Measurements from ENCODE around the gene KCNAB1.

Gene KCNAB1

GRCh38 chr3:156341831-156342416 is 221.5 kb downstream of the KCNAB1 start:
- H3K27ac ChIP-seq, result no peak overlapping the region
- no peaks in the 10 kb centered on the region for H3K27me3 ChIP-seq
- no peak for TF ChIP-seq CTCF (IDR thresholded peaks at IDR 0.05)
- intact Hi-C loops (cut with DNase I; ENCODE audit: low total_unique reads), result no loop called here
- no peaks in the 10 kb centered on the region for H3K36me3 ChIP-seq
- no peak overlapping the region for H3K4me3 ChIP-seq
- no peak for DNase-seq
- H3K4me1 ChIP-seq, result no peaks in the 10 kb centered on the region
- no peaks in the 10 kb centered on the region for H3K9me3 ChIP-seq

GRCh38 chr3:156344215-156344614 is 223.8 kb downstream of the KCNAB1 start:
- Histone ChIP-seq H3K27me3 (no peaks in the 10 kb centered on the region), H3K4me3 (no peak overlapping the region), H3K9me3 (no peaks in the 10 kb centered on the region), H3K27ac (no peak overlapping the region), H3K4me1 (peaks cover 0 to 4% (median 0%) of the 10 kb centered on the region in 4 donors), H3K36me3 (no peaks in the 10 kb centered on the region)
- no peak for TF ChIP-seq CTCF (IDR thresholded peaks at IDR 0.05)
- intact Hi-C loops (cut with DNase I; ENCODE audit: low total_unique reads), result no loop called here
- DNase-seq, result no peak

GRCh38 chr3:156349111-156349510 is 228.7 kb downstream of the KCNAB1 start:
- intact Hi-C loops (cut with DNase I; ENCODE audit: low total_unique reads), result no loop called here

GRCh38 chr3:156349978-156350377 is 229.6 kb downstream of the KCNAB1 start:
- DNase-seq, result no peak
- Histone ChIP-seq H3K36me3 (no peaks in the 10 kb centered on the region), H3K27me3 (no peaks in the 10 kb centered on the region), H3K27ac (no peak overlapping the region), H3K4me3 (no peak overlapping the region), H3K9me3 (no peaks in the 10 kb centered on the region), H3K4me1 (peaks cover 0 to 6% (median 3%) of the 10 kb centered on the region in 4 donors)
- intact Hi-C loops (cut with DNase I; ENCODE audit: low total_unique reads), result no loop called here
- TF ChIP-seq CTCF (IDR thresholded peaks at IDR 0.05), result no peak

More at GRCh38 chr3:156349111-156349510, 228.7 kb downstream of the KCNAB1 start:
- no peak for DNase-seq
- no peaks in the 10 kb centered on the region for H3K27me3 ChIP-seq
- no peak overlapping the region for H3K4me3 ChIP-seq
- no peak for TF ChIP-seq CTCF (IDR thresholded peaks at IDR 0.05)
- no peaks in the 10 kb centered on the region for H3K9me3 ChIP-seq
- H3K4me1 ChIP-seq, result peaks cover 0 to 6% (median 3%) of the 10 kb centered on the region in 4 donors
- no peaks in the 10 kb centered on the region for H3K36me3 ChIP-seq
- H3K27ac ChIP-seq, result no peak overlapping the region

- Histone ChIP-seq H3K27me3 (no peaks in the 10 kb centered on the region), H3K4me1 (peaks cover 0 to 8% (median 3%) of the 10 kb centered on the region in 4 donors), H3K27ac (no peak overlapping the region), H3K36me3 (no peaks in the 10 kb centered on the region), H3K9me3 (no peaks in the 10 kb centered on the region), H3K4me3 (no peak overlapping the region)
- no peak for DNase-seq
- intact Hi-C loops (cut with DNase I; ENCODE audit: low total_unique reads), result no loop called here
- TF ChIP-seq CTCF (IDR thresholded peaks at IDR 0.05), result no peak
These were observed 230.4 kb downstream of the KCNAB1 start for GRCh38 chr3:156350781-156351180.

GRCh38 chr3:156351783-156352182 is 231.4 kb downstream of the KCNAB1 start:
- no peaks in the 10 kb centered on the region for H3K36me3 ChIP-seq
- no peak for DNase-seq
- H3K9me3 ChIP-seq, result no peaks in the 10 kb centered on the region
- intact Hi-C loops (cut with DNase I; ENCODE audit: low total_unique reads), result no loop called here
- H3K4me3 ChIP-seq, result no peak overlapping the region
- peaks cover 0 to 18% (median 3%) of the 10 kb centered on the region in 4 donors for H3K4me1 ChIP-seq
- TF ChIP-seq CTCF (IDR thresholded peaks at IDR 0.05), result no peak
- H3K27ac ChIP-seq, result no peak overlapping the region
- no peaks in the 10 kb centered on the region for H3K27me3 ChIP-seq

Data from tibial artery (tissue), 4 donors.